GM23248 (cell line): Measurements from ENCODE around the gene IQCK. TPM values are rescaled to one million over a fixed set of nuclear protein-coding genes. Genes with fewer than 3 reads are reported as not detected.
A peak's percentile ranks its signal among the peaks of the same experiment; 100 is the strongest.

Experiments used
- DNase-seq: peaks from one replicate; pipeline ENCODE4 v3.0.0-alpha.2; 2015
- H2AFZ ChIP-seq: fragments of 200-600 bp; sonication (generic); 2 replicates; pipeline ENCODE4 v1.6.1; 2016; ENCODE audit warnings: antibody characterized with exemption
- H3F3A ChIP-seq: fragments of 200-600 bp; sonication (generic); 2 replicates; pipeline ENCODE4 v1.6.1; 2016; ENCODE audit warnings: mild to moderate bottlenecking, antibody characterized with exemption, mixed run types; ENCODE audit not compliant: insufficient read depth
- H3K27ac ChIP-seq: fragments of 200-600 bp; sonication (generic); 2 replicates; pipeline ENCODE4 v1.5.1; 2016; ENCODE audit warnings: mild to moderate bottlenecking
- H3K27me3 ChIP-seq: fragments of 200-600 bp; sonication (generic); replicated peaks from 2 replicates; pipeline ENCODE4 v1.6.1; 2016; ENCODE audit warnings: mild to moderate bottlenecking; ENCODE audit not compliant: insufficient read depth
- H3K36me3 ChIP-seq: fragments of 200-600 bp; sonication (generic); 2 replicates; pipeline ENCODE4 v1.6.1; 2016; ENCODE audit warnings: low read depth, mild to moderate bottlenecking
- H3K4me1 ChIP-seq: fragments of 200-600 bp; sonication (generic); 2 replicates; pipeline ENCODE4 v1.6.1; 2016; ENCODE audit warnings: mild to moderate bottlenecking; ENCODE audit not compliant: insufficient read depth
- H3K4me2 ChIP-seq: fragments of 200-600 bp; sonication (generic); one replicate; pipeline ENCODE4 v1.6.1; 2016; ENCODE audit warnings: mild to moderate bottlenecking; ENCODE audit not compliant: unreplicated experiment
- H3K4me3 ChIP-seq: fragments of 200-600 bp; sonication (generic); 2 replicates; pipeline ENCODE4 v1.5.1; 2016; ENCODE audit warnings: mild to moderate bottlenecking
- H3K79me2 ChIP-seq: fragments of 200-600 bp; sonication (generic); 2 replicates; pipeline ENCODE4 v1.6.1; 2016; ENCODE audit warnings: mild to moderate bottlenecking; ENCODE audit not compliant: insufficient read depth
- H3K9ac ChIP-seq: fragments of 200-600 bp; sonication (generic); 2 replicates; pipeline ENCODE4 v1.6.1; 2016; ENCODE audit warnings: mild to moderate bottlenecking
- H3K9me2 ChIP-seq: fragments of 200-600 bp; sonication (generic); 2 replicates; pipeline ENCODE4 v1.6.1; 2016; ENCODE audit warnings: mixed run types, mild to moderate bottlenecking, moderate library complexity; ENCODE audit not compliant: insufficient read depth
- H3K9me3 ChIP-seq: fragments of 200-600 bp; sonication (generic); one replicate; pipeline ENCODE4 v1.6.1; 2017; ENCODE audit warnings: low read depth
- H4K20me1 ChIP-seq: fragments of 200-600 bp; sonication (generic); 2 replicates; pipeline ENCODE4 v1.6.0; 2016; ENCODE audit not compliant: insufficient read depth
- EZH2 ChIP-seq: fragments of 200-600 bp; sonication (generic); IDR thresholded peaks from 2 replicates; pipeline ENCODE4 v1.6.1; 2018; ENCODE audit warnings: antibody characterized with exemption, mild to moderate bottlenecking; ENCODE audit not compliant: insufficient read depth, poor library complexity, severe bottlenecking
- EZH2phosphoT487 ChIP-seq: fragments of 200-600 bp; sonication (generic); IDR thresholded peaks from 2 replicates; pipeline ENCODE4 v1.6.1; 2018; ENCODE audit warnings: antibody characterized with exemption, moderate library complexity, mild to moderate bottlenecking, low read depth; ENCODE audit not compliant: insufficient read depth
- WGBS, 2 experiments: methylation state at CpG; one replicate each; pipeline ENCODE4 v1.1.6; 2015 to 2017; ENCODE audit warnings: low lambda C conversion rate in 2 of 2, low coverage in 1 of 2; ENCODE audit errors: missing lambda C conversion rate in 2 of 2; 5-methylcytosine and 5-hydroxymethylcytosine counted together
- in situ Hi-C: fragments of 300-500 bp; cut with MboI; formaldehyde crosslinking; loops from 2 replicates; pipeline ENCODE4 v1.15.0; 2020
- polyA plus RNA-seq: library from polyadenylated mRNA; unstranded; fragments of >200 nt; fragmentation: Nextera tagmentation; extraction: Ambion mirVana; gene quantifications from 2 replicates; pipeline ENCODE4 v1.2.1, GENCODE V29; 2016
- total RNA-seq: library from RNA; depleted of rRNA; stranded (reverse); fragments of >200 nt; shearing (Covaris generic); gene quantifications from 2 replicates; pipeline ENCODE4 v1.2.3, GENCODE V29; 2014

IQCK gene
- total and polyA plus RNA-seq, 2 experiments from 2014 or later: 9.7 to 9.8 TPM

- H3K36me3 ChIP-seq: no peaks in the 10 kb centered on the region
- no peaks in the 10 kb centered on the region for H3K79me2 ChIP-seq
- peak overlapping the region; percentile 53 for H3K4me2 ChIP-seq
- H3K9me3 ChIP-seq: no peaks in the 10 kb centered on the region
- peaks cover 43% of the 10 kb centered on the region for H3K4me1 ChIP-seq
- no peaks in the 10 kb centered on the region for H3K27me3 ChIP-seq
- peaks cover 46% of the 10 kb centered on the region for H3F3A ChIP-seq
- H2AFZ ChIP-seq: no peak overlapping the region
- peak overlapping the region; percentile 75 for H3K9ac ChIP-seq
- no peak for TF ChIP-seq EZH2
- TF ChIP-seq EZH2phosphoT487: no peak
- 71 to 79% methylated on average over 15 of the region's 15 CpGs for WGBS, 2 experiments
- peak overlapping the region; percentile 81 for H3K27ac ChIP-seq
- no peak overlapping the region for H3K4me3 ChIP-seq
- no peak for DNase-seq
- in situ Hi-C loops: no loop called here
- H3K9me2 ChIP-seq: no peaks in the 10 kb centered on the region
- no peaks in the 10 kb centered on the region for H4K20me1 ChIP-seq
These were observed 21.1 kb upstream of the IQCK start for GRCh38 chr16:19696961-19697360.

GRCh38 chr16:19697756-19698318 is 20.2 kb upstream of the IQCK start:
- Histone ChIP-seq H3K27me3 (no peaks in the 10 kb centered on the region), H3K27ac (no peak overlapping the region; the same call in 1 of the 2 replicates), H3K4me1 (peaks cover 43% of the 10 kb centered on the region), H3K4me3 (no peak overlapping the region), H3K9ac (no peak overlapping the region), H3K4me2 (no peak overlapping the region), H3K79me2 (peaks cover 8% of the 10 kb centered on the region; the same call in 1 of the 2 replicates), H3K9me3 (no peaks in the 10 kb centered on the region), H4K20me1 (no peaks in the 10 kb centered on the region), H3F3A (peaks cover 46% of the 10 kb centered on the region), H3K36me3 (no peaks in the 10 kb centered on the region), H2AFZ (no peak overlapping the region), H3K9me2 (no peaks in the 10 kb centered on the region)
- DNase-seq: no peak
- in situ Hi-C loops: no loop called here
- WGBS, 2 experiments: 97 to 98% methylated on average over 8 of the region's 8 CpGs
- TF ChIP-seq EZH2 (no peak), EZH2phosphoT487 (no peak)

GRCh38 chr16:19698480-19699465 is 19.3 kb upstream of the IQCK start:
- Histone ChIP-seq H3K27me3 (no peaks in the 10 kb centered on the region), H3K9me3 (no peaks in the 10 kb centered on the region), H3K4me3 (no peak overlapping the region), H3F3A (peaks cover 46% of the 10 kb centered on the region), H3K27ac (peak overlapping the region; percentile 64), H3K9me2 (no peaks in the 10 kb centered on the region), H4K20me1 (no peaks in the 10 kb centered on the region), H3K4me1 (peaks cover 43% of the 10 kb centered on the region), H3K36me3 (no peaks in the 10 kb centered on the region), H2AFZ (no peak overlapping the region), H3K4me2 (peak overlapping the region; percentile 10), H3K9ac (peak overlapping the region; percentile 49), H3K79me2 (peaks cover 12% of the 10 kb centered on the region; the same call in 1 of the 2 replicates)
- TF ChIP-seq EZH2phosphoT487 (no peak), EZH2 (no peak)
- in situ Hi-C loops: no loop called here
- peak; percentile 79 for DNase-seq
- WGBS, 2 experiments: 46 to 47% methylated on average over 19 of the region's 19 CpGs

GRCh38 chr16:19699472-19699871 is 18.6 kb upstream of the IQCK start:
- WGBS, 2 experiments: 98 to 99% methylated on average over 8 of the region's 8 CpGs
- peak overlapping the region; percentile 49 for H3K9ac ChIP-seq
- H3K4me1 ChIP-seq: peaks cover 47% of the 10 kb centered on the region
- DNase-seq: no peak
- H2AFZ ChIP-seq: no peak overlapping the region
- H3K4me3 ChIP-seq: no peak overlapping the region
- H3K27ac ChIP-seq: peak overlapping the region; percentile 64
- H3K36me3 ChIP-seq: no peaks in the 10 kb centered on the region
- no peaks in the 10 kb centered on the region for H4K20me1 ChIP-seq
- TF ChIP-seq EZH2phosphoT487 (no peak), EZH2 (no peak)
- no peak overlapping the region for H3K4me2 ChIP-seq
- peaks cover 46% of the 10 kb centered on the region for H3F3A ChIP-seq
- in situ Hi-C loops: no loop called here
- peaks cover 12% of the 10 kb centered on the region; the same call in 1 of the 2 replicates for H3K79me2 ChIP-seq
- no peaks in the 10 kb centered on the region for H3K27me3 ChIP-seq
- H3K9me3 ChIP-seq: no peaks in the 10 kb centered on the region
- H3K9me2 ChIP-seq: no peaks in the 10 kb centered on the region
